GM13977 (cell line): ENCODE data around the gene RELB.

Source experiments
- DNase-seq: peaks from one replicate; pipeline ENCODE4 v3.0.0; 2012; ENCODE audit warnings: low spot score
- CTCF ChIP-seq: IDR thresholded peaks from 2 replicates; pipeline ENCODE4 v1.5.1; 2012; ENCODE audit warnings: mild to moderate bottlenecking, control low read depth; ENCODE audit not compliant: insufficient read depth; ENCODE audit errors: extremely low read depth, missing control alignments
- in situ Hi-C: fragments of 300-500 bp; cut with MboI; formaldehyde crosslinking; loops from one replicate; pipeline ENCODE4 v1.12.0; 2022; ENCODE audit warnings: low sequenced_read_pairs, low pct_unique_long_range_greater_than_20kb, mixed read lengths, inconsistent platforms; ENCODE audit not compliant: unreplicated experiment

Gene RELB

GRCh38 chr19:45019187-45019586 lies 17.9 kb downstream of the RELB start:
- no peak for TF ChIP-seq CTCF
- in situ Hi-C loops = no loop called here

GRCh38 chr19:45020071-45020470 lies 18.8 kb downstream of the RELB start:
- no peak for DNase-seq
- in situ Hi-C loops = no loop called here
- TF ChIP-seq CTCF = no peak

More at GRCh38 chr19:45019187-45019586, 17.9 kb downstream of the RELB start:
- DNase-seq = no peak

GRCh38 chr19:45021971-45022370 lies 20.7 kb downstream of the RELB start:
- DNase-seq = no peak
- in situ Hi-C loops = no loop called here
- TF ChIP-seq CTCF = no peak

GRCh38 chr19:45023048-45023447 lies 21.8 kb downstream of the RELB start:
- in situ Hi-C loops = no loop called here
- TF ChIP-seq CTCF = no peak
- DNase-seq = no peak

GRCh38 chr19:45025264-45025663 lies 24.0 kb downstream of the RELB start:
- DNase-seq = no peak
- TF ChIP-seq CTCF = no peak
- in situ Hi-C loops = no loop called here

GRCh38 chr19:45027371-45027770 lies 26.1 kb downstream of the RELB start:
- DNase-seq = no peak
- in situ Hi-C loops = no loop called here
- TF ChIP-seq CTCF = no peak

GRCh38 chr19:45030825-45031224 lies 29.6 kb downstream of the RELB start:
- no peak for TF ChIP-seq CTCF
- in situ Hi-C loops = no loop called here
- no peak for DNase-seq
